Esophagus muscularis mucosa (tissue), 4 donors: ENCODE data around the gene SELENOK. TPM values are rescaled to one million over a fixed set of nuclear protein-coding genes. Genes with fewer than 3 reads are reported as not detected.

Source experiments
- DNase-seq: peaks from one replicate; pipeline ENCODE4 v3.0.0-alpha.2; 2017; ENCODE audit errors: extremely low spot score
- H3K27ac ChIP-seq, 4 donors: fragments of 200-600 bp; sonication (generic); replicated peaks in 1 of 4; 1 replicate in 3 of 4; 2 replicates in 1 of 4; pipeline ENCODE4 v1.5.1; 2016 to 2019; ENCODE audit warnings: mild to moderate bottlenecking in 1 of 4
- H3K27me3 ChIP-seq, 4 donors: fragments of 200-600 bp; sonication (generic); one replicate each; pipeline versions ENCODE4 v1.5.1 to v1.6.0; 2016 to 2019
- H3K36me3 ChIP-seq, 4 donors: fragments of 200-600 bp; sonication (generic); one replicate each; pipeline ENCODE4 v1.5.1; 2016 to 2019
- H3K4me1 ChIP-seq, 4 donors: fragments of 200-600 bp; sonication (generic); one replicate each; pipeline ENCODE4 v1.5.1; 2016 to 2019
- H3K4me3 ChIP-seq, 4 donors: fragments of 200-600 bp; sonication (generic); 1 replicate in 2 of 4; 2 replicates in 2 of 4; pipeline ENCODE4 v1.5.1; 2016 to 2019; ENCODE audit warnings: mild to moderate bottlenecking in 4 of 4, moderate library complexity in 1 of 4
- H3K9me3 ChIP-seq, 4 donors: fragments of 200-600 bp; sonication (generic); 1 replicate in 3 of 4; 2 replicates in 1 of 4; pipeline ENCODE4 v1.5.1; 2016 to 2019
- EP300 ChIP-seq: sonication (generic); formaldehyde crosslinking; IDR thresholded peaks from one replicate; pipeline ENCODE4 v1.6.1; 2017; ENCODE audit warnings: antibody characterized with exemption
- POLR2A ChIP-seq: fragments of 450-650 bp; IDR thresholded peaks from one replicate; pipeline ENCODE4 v1.6.1; 2017; ENCODE audit warnings: antibody characterized with exemption, moderate library complexity, mild to moderate bottlenecking, low read depth
- POLR2AphosphoS5 ChIP-seq, 2 donors: sonication (generic); formaldehyde crosslinking; IDR thresholded peaks; one replicate each; pipeline ENCODE4 v1.6.1; 2017; ENCODE audit warnings: antibody characterized with exemption in 2 of 2
- WGBS: methylation state at CpG from one replicate; pipeline ENCODE4 v1.1.5; 2018; 5-methylcytosine and 5-hydroxymethylcytosine counted together
- intact Hi-C: fragments of 100-400 bp; cut with DNase I; formaldehyde crosslinking; loops from one replicate; pipeline ENCODE4 v1.15.1; 2023
- total RNA-seq, 4 donors: library from RNA; depleted of rRNA; stranded (reverse); fragments of >200 nt; gene quantifications; one replicate each; pipeline versions ENCODE4 v1.1.0 to v1.2.1, GENCODE V29; 2016
- TF ChIP-seq, protein P1 (sequence below), 3 experiments: fragments of 200-600 bp in 2 of 3; fragments of 450-650 bp in 1 of 3; sonication (generic) in 2 of 3; IDR thresholded peaks; one replicate each; pipeline ENCODE4 v1.5.1; 2017 to 2019; ENCODE audit warnings: antibody characterized with exemption in 3 of 3, mild to moderate bottlenecking in 2 of 3, moderate library complexity in 1 of 3

SELENOK gene
- total RNA-seq, 4 donors from 2014 or later = 48.8 to 75.3 (median 68.4) TPM

- H3K4me1 ChIP-seq = no peaks in the 10 kb centered on the region
- 79% methylated on average over 10 of the region's 10 CpGs for whole genome bisulfite sequencing
- intact Hi-C loops = no loop called here
- H3K9me3 ChIP-seq = no peaks in the 10 kb centered on the region
- H3K27ac ChIP-seq = no peak overlapping the region
- peaks cover 0 to 4% (median 0%) of the 10 kb centered on the region in 4 donors for H3K27me3 ChIP-seq
- no peak overlapping the region for H3K4me3 ChIP-seq
- TF ChIP-seq POLR2AphosphoS5 (IDR thresholded peaks at IDR 0.05) (no peak), POLR2A (no peak), EP300 (no peak)
- TF ChIP-seq, protein P1, sequence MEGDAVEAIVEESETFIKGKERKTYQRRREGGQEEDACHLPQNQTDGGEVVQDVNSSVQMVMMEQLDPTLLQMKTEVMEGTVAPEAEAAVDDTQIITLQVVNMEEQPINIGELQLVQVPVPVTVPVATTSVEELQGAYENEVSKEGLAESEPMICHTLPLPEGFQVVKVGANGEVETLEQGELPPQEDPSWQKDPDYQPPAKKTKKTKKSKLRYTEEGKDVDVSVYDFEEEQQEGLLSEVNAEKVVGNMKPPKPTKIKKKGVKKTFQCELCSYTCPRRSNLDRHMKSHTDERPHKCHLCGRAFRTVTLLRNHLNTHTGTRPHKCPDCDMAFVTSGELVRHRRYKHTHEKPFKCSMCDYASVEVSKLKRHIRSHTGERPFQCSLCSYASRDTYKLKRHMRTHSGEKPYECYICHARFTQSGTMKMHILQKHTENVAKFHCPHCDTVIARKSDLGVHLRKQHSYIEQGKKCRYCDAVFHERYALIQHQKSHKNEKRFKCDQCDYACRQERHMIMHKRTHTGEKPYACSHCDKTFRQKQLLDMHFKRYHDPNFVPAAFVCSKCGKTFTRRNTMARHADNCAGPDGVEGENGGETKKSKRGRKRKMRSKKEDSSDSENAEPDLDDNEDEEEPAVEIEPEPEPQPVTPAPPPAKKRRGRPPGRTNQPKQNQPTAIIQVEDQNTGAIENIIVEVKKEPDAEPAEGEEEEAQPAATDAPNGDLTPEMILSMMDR (IDR thresholded peaks at IDR 0.05) = no peak
- H3K36me3 ChIP-seq = peaks cover 0 to 4% (median 0%) of the 10 kb centered on the region in 4 donors
- DNase-seq = no peak
These were observed 54.3 kb downstream of the SELENOK start for GRCh38 chr3:53837331-53837730.

DNA sequence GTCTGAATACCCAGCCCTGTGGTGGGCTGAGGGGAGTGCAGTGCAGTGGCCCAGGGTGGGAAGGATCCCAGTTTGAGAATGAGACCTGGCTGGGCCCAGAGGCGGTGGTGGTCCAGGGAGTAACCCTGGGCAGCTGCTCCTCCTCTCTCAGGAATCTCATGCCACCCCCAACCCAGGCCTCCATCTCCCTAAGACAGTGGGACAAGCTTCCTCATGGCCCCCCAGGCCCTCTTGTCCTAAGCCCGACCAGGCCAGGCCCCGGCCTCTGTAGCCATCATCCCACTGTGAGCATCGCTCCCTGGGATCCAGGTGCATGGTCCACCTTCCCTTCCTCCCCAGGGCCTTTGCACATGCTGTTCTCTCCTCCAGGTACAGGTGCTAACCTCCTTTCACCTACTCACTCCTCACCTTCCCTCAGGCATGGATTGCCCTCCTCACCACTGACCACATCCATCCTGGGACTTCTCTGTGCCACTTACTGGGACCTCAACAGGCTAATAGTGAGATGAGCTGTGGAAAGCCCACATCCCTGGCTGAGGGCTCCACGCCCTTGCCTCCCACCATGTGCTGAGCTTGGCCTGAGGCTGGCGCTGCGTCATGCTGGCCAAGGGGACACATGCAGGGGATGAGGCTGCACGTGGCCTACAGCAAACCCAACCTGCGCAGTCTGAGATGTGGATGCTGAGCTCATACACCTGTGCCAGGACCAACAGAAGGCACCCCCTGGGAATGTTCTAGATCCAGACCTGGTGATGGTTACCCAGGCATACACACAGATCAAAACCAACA is 55.4 kb downstream of the SELENOK start:
- no peak overlapping the region for H3K4me3 ChIP-seq
- 98% methylated on average over 5 of the region's 9 CpGs for WGBS
- H3K27me3 ChIP-seq = peaks cover 0 to 4% (median 0%) of the 10 kb centered on the region in 4 donors
- intact Hi-C loops = no loop called here
- H3K9me3 ChIP-seq = no peaks in the 10 kb centered on the region
- H3K36me3 ChIP-seq = peaks cover 0 to 4% (median 0%) of the 10 kb centered on the region in 4 donors
- DNase-seq = no peak
- no peak for TF ChIP-seq POLR2AphosphoS5 (IDR thresholded peaks at IDR 0.05)
- H3K27ac ChIP-seq = no peak overlapping the region
- H3K4me1 ChIP-seq = no peaks in the 10 kb centered on the region

- H3K4me3 ChIP-seq = no peak overlapping the region
- no peak overlapping the region for H3K27ac ChIP-seq
- H3K27me3 ChIP-seq = peaks cover 0 to 4% (median 0%) of the 10 kb centered on the region in 4 donors
- no peaks in the 10 kb centered on the region for H3K9me3 ChIP-seq
- peaks cover 0 to 4% (median 0%) of the 10 kb centered on the region in 4 donors for H3K36me3 ChIP-seq
- TF ChIP-seq, protein P1 (IDR thresholded peaks at IDR 0.05) = no peak
- TF ChIP-seq POLR2A (no peak), EP300 (no peak), POLR2AphosphoS5 (IDR thresholded peaks at IDR 0.05) (no peak)
- 100% methylated on average over 1 of the region's 1 CpG for WGBS
- no peaks in the 10 kb centered on the region for H3K4me1 ChIP-seq
- DNase-seq = no peak
- intact Hi-C loops = no loop called here
These were observed 56.4 kb downstream of the SELENOK start for GRCh38 chr3:53835257-53835656.

- TF ChIP-seq EP300 (no peak), POLR2A (no peak), POLR2AphosphoS5 (IDR thresholded peaks at IDR 0.05) (no peak)
- peaks cover 0 to 4% (median 0%) of the 10 kb centered on the region in 4 donors for H3K36me3 ChIP-seq
- DNase-seq = no peak
- intact Hi-C loops = no loop called here
- 93% methylated on average over 5 of the region's 6 CpGs for WGBS
- no peaks in the 10 kb centered on the region for H3K9me3 ChIP-seq
- H3K27me3 ChIP-seq = peaks cover 0 to 4% (median 0%) of the 10 kb centered on the region in 4 donors
- no peaks in the 10 kb centered on the region for H3K4me1 ChIP-seq
- no peak overlapping the region for H3K27ac ChIP-seq
- no peak overlapping the region for H3K4me3 ChIP-seq
These were observed 57.1 kb downstream of the SELENOK start for GRCh38 chr3:53834429-53835095.

Other genes starting within 250 kb of the SELENOK start
- 1 to 10 TPM in 2 of 4 donors, under 1 TPM in 2; 0.42 to 3.2 (median 1.7) TPM for gene CHDH, start 45.4 kb downstream of the SELENOK start, total RNA-seq
- under 1 TPM in 3 of 4 donors, not detected in 1; 0.52 to 0.83 (median 0.63) TPM for gene IL17RB, start 45.3 kb downstream of the SELENOK start, total RNA-seq
- gene ACTR8, start 9.7 kb downstream of the SELENOK start, total RNA-seq = 10 to 100 TPM; 18.3 to 30.7 (median 21.9) TPM
- 1 to 10 TPM; 2.5 to 6.3 (median 3.9) TPM for gene CACNA2D3, start 230.7 kb upstream of the SELENOK start, total RNA-seq